NCI-H1048 (cell line): ENCODE measurements around the gene ZNF436.
"Not testable (repeated sequence)": the region's sequence is repeated elsewhere in the genome, so short reads cannot be mapped to it uniquely, and the experiment has no call there.

Experiments used
- DNase-seq: peaks from one replicate; lab custom pipeline; 2025; lab: John Stamatoyannopoulos, UW

The ZNF436 gene

DNA sequence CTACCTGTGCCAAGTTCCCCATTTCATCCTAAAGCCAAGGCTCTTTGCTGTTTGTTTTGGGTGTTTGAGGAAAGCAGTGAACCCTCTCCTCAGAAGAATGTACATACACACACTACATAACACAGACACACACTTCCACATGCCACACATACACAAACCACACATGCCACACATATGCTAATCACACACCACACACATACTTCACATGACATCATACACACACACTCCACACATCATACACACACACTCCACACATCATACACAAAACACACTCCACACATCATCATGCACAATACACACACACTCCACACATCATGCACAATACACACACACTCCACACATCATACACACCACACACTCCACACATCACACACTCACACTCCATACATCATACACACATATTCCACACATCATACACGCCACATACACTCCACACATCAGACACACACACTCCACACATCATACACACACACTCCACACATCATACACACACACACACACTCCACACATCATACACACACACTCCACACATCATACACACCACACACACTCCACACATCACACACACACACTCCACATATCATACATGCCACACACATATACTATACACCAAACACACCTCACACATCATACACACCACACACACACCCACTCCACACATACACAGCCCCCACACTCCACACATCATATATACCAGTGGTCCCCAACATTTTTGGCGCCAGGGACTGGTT, 22.7 kb upstream of the ZNF436 start:
- DNase-seq: no peak

- no peak for DNase-seq
Observed at GRCh38 chr1:23389837-23390321, 20.2 kb upstream of the ZNF436 start.

- DNase-seq: no peak
Observed at GRCh38 chr1:23387494-23387893, 17.9 kb upstream of the ZNF436 start.

- DNase-seq: no peak
Observed at GRCh38 chr1:23385119-23385621, 15.5 kb upstream of the ZNF436 start.

DNA sequence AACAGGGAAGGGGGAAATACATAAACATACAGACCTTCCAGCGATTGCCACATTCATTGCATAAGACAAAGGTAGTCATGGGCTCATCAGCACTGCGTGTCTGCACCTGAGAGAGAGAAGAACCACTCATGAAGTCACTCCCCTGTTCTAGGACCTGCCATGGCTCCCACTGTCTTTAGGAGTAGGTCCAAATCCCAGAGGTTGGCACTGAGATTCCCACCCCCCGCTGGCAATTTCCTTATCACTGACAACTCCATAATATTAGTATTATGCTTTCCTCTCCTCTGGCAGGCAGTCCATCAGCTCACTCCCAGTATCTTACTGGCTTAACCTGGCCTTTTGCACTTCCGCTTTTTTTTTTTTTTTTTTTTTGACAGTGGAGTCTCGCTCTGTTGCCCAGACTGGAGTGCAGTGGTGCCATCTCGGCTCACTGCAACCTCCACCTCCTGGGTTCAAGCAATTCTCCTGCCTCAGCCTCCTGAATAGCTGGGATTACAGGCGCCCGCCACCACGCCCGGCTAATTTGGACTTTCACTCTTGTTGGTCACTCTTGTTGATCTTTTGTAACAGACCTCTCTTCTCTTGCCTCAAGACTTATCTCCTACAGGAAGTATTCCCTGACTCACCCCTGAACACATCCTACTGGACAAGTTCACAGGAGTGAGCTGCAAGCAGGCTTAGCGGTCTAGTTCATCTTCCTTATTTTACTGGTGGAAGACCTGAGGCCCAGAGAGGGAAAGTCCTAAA, 14.8 kb upstream of the ZNF436 start:
- no peak for DNase-seq

DNA sequence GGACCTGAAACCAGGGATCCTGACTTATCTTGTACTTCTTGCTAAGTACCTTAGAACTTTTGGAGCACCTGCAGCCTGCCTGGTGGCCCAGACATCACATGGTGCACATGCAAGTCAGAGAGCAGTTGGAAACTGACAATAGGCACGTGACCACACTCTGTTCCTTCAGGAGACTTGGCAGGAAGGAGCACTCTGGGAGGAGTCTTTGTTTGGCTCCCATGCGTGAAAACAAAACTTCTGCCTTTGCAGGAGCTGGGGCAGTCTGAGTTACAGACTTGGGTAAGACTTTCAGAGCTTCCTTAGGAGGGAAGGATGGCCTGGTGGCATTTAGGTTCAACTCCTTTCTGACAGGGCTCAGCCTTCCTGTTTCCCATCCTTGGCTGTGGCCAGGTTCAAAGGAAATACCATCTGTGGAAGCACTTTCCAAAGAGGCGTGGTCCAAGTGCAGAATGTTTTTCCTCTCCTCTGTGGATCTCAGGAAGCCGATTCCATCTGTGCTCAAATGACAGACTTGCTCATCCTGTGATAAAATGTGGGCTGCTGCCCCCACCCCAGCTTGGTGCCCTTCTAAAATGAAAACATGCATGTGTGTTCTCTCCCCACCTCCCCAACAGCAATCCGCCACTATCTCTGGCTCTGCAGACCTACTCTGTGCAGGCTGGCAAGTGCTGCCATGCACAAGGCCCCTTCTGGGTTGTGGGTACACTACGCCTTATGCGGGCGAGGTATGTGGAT, 14.1 kb upstream of the ZNF436 start:
- no peak for DNase-seq

GRCh38 chr1:23381233-23381885, 11.7 kb upstream of the ZNF436 start:
- no peak for DNase-seq

- DNase-seq: no peak
Observed at GRCh38 chr1:23380719-23381118, 11.1 kb upstream of the ZNF436 start.

GRCh38 chr1:23380236-23380635, 10.6 kb upstream of the ZNF436 start:
- DNase-seq: not testable (repeated sequence)

- no peak for DNase-seq
Observed at GRCh38 chr1:23376890-23377811, 7.5 kb upstream of the ZNF436 start.

DNA sequence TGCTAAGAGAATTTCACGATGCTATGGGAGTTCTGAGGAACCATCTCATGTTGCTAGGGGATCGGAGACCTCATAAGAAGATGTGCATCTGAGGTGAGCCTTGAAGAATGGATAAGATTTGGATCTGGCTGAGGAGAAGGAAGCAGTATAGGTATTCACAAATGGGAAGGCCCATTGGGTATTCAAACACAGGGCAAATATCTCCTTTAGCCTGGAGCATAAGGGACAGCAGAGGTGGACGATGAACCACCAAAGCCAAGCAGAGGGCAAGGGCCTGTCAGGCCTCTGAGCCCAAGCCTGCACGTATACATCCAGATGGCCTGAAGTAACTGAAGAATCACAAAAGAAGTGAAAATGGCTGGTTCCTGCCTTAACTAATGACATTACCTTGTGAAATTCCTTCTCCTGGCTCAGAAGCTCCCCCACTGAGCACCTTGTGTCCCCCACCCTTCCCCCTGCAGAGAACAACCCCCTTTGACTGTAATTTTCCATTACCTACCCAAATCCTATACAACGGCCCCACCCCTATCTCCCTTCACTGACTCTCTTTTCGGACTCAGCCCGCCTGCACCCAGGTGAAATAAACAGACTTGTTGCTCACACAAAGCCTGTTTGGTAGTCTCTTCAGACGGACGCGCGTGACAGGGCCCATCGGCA, 4.6 kb upstream of the ZNF436 start:
- DNase-seq: not testable (repeated sequence)

DNA sequence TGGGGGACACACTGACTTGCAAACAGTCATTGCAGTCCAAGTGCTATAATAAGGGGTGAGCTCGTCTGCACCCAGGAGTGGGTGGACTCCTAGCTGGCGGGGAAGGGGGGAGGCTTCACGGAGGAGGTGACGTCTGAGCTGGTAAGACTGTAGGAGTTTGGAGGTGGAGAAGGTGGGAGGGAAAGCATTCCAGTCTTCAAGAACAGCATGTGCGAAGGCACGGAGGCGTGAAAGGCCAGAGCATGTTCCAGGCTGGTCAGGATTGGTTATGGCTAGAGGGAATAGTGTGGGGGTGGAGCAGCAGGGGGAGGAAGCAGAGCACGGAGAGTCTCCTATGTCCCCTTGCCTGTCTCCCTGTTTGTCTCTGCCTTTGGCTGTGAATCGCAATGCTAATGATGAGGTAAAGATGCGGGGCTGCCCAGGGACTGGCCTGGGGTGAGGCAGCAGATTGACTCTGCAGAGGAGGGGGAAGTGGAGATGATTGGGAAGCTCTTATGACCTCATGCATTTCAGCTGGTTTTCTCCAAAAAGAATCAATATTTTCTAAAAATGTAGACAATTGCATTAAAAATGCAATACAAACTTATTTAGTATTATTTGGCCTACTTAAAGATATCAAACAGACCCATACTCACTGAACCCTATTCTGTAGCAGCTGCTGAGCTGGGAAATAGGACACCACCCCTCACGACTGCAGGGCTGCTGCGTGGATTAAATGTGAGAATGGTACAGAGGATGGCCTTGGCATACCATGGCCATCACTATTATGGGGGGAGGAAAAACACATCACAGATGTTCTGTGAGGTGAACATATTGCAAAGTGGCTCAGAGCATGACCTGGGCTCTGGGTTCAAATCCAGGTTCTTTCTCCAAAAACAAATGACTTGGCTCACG, 2.6 kb upstream of the ZNF436 start:
- DNase-seq: no peak

GRCh38 chr1:23370709-23371584, 1.3 kb upstream of the ZNF436 start:
- no peak for DNase-seq

DNA sequence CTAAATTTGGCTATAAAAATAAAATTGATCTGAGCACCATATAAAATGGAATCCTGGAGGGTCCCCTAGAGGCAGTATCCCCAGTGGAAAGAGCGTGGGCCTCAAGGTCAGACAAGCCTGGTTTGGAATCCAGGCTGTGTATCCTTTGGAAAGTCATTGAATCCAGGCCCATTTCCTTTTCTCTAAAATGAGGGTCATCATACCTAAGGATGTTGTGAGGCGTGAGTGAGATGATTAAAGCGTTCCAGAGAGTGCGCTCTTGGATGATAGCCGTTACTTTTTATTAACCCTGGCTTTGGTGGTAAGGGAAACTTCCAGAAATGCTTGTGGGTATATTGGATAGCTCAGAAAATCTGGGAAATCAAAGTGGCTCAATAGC, 683 bp upstream of the ZNF436 start:
- DNase-seq: no peak

- peak; percentile 81 for DNase-seq
Observed at GRCh38 chr1:23368562-23369334, 888 bp downstream of the ZNF436 start.

DNA sequence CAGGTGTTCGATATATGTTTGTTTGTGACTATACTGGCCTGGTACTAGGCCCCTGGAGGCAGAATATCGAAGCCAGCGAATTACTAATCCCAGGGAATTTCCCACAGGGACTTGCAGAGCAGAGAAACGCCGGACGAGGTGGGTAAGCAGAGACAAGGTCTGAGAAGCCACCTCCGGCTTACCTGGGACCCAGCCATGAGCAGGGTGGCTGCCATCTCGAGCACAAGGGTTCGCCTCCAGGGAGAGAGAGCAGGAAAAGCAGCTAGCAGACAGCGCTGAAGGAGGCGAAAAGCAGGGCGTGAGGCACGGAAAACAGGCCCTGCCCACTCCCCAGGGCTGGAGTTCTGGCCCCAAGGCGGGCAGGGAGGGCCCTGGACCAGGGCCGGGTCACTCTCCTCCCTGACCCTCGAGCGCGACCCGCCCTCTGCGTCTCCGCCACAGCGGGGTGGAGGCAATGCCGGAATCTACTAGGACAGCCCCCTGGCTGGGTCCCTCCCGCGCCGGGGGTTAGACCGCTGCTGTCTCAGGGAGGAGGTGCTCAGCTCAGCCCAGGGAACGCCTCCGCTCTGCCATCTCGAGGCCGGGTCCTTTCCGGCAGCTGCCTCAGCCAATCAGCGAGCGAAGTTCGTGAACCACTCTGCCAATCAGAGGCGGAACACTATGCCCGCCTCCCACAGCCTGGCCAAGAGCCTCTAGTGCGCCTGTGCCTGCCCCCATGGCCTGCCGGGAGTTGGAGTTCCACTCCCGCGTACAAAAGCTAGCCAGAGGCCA, 1.7 kb downstream of the ZNF436 start:
- DNase-seq: peak; percentile 96

DNA sequence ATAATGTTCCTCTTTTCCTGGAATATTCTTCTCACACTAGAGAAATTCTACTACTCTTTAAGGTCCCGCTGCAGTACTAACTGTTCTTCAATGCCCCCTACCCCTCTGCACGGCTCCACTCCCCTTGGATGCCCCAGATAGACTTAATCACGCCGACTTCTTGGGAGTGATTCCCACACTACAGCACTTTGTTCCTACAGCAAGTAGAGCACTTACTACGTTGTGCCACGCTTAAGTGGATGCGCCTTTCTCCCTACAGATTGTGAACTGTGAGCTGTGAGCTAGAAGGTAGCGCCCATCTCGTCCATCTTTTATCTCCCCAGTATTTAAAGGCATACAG, 2.2 kb downstream of the ZNF436 start:
- DNase-seq: no peak
